DMS53 treated with DMSO at 0.1 percent for 48 hours (cell line): Measurements from ENCODE around the gene SEMA5A.

ENCODE experiments used
- DNase-seq: peaks from one replicate; lab custom pipeline; 2025; ENCODE audit not compliant: unreplicated experiment; lab: John Stamatoyannopoulos, UW

SEMA5A gene

GRCh38 chr5:9188956-9189355, 356.9 kb downstream of the SEMA5A start:
- DNase-seq: no peak

- no peak for DNase-seq
Observed at GRCh38 chr5:9188131-9188530, 357.7 kb downstream of the SEMA5A start.

GRCh38 chr5:9187614-9188013, 358.3 kb downstream of the SEMA5A start:
- no peak for DNase-seq

GRCh38 chr5:9186069-9186468, 359.8 kb downstream of the SEMA5A start:
- no peak for DNase-seq

- DNase-seq: no peak
Observed at GRCh38 chr5:9183992-9184391, 361.9 kb downstream of the SEMA5A start.

GRCh38 chr5:9182899-9183695, 362.8 kb downstream of the SEMA5A start:
- DNase-seq: no peak

GRCh38 chr5:9176641-9177040, 369.2 kb downstream of the SEMA5A start:
- DNase-seq: no peak

- DNase-seq: no peak
Observed at GRCh38 chr5:9174446-9174845, 371.4 kb downstream of the SEMA5A start.

GRCh38 chr5:9173281-9174048, 372.4 kb downstream of the SEMA5A start:
- no peak for DNase-seq

- no peak for DNase-seq
Observed at GRCh38 chr5:9170026-9170425, 375.8 kb downstream of the SEMA5A start.

- no peak for DNase-seq
Observed at GRCh38 chr5:9169557-9169902, 376.3 kb downstream of the SEMA5A start.

GRCh38 chr5:9168791-9169556, 376.9 kb downstream of the SEMA5A start:
- no peak for DNase-seq

- DNase-seq: no peak
Observed at GRCh38 chr5:9166202-9167112, 379.4 kb downstream of the SEMA5A start.

- DNase-seq: no peak
Observed at GRCh38 chr5:9165546-9165945, 380.3 kb downstream of the SEMA5A start.

GRCh38 chr5:9160747-9161146, 385.1 kb downstream of the SEMA5A start:
- no peak for DNase-seq

- no peak for DNase-seq
Observed at GRCh38 chr5:9157811-9158210, 388.1 kb downstream of the SEMA5A start.

GRCh38 chr5:9157020-9157419, 388.9 kb downstream of the SEMA5A start:
- DNase-seq: no peak

- no peak for DNase-seq
Observed at GRCh38 chr5:9156282-9156681, 389.6 kb downstream of the SEMA5A start.

GRCh38 chr5:9151684-9152427, 394.0 kb downstream of the SEMA5A start:
- no peak for DNase-seq

GRCh38 chr5:9149988-9150387, 395.9 kb downstream of the SEMA5A start:
- DNase-seq: no peak
